ENCODE results near the gene MMP24OS. TPM values are rescaled to one million over a fixed set of nuclear protein-coding genes. Genes with fewer than 3 reads are reported as not detected.

Gene MMP24OS
- total RNA-seq, 4 donors from 2014 or later = 19.6 to 47.2 (median 26.9) TPM

DNA sequence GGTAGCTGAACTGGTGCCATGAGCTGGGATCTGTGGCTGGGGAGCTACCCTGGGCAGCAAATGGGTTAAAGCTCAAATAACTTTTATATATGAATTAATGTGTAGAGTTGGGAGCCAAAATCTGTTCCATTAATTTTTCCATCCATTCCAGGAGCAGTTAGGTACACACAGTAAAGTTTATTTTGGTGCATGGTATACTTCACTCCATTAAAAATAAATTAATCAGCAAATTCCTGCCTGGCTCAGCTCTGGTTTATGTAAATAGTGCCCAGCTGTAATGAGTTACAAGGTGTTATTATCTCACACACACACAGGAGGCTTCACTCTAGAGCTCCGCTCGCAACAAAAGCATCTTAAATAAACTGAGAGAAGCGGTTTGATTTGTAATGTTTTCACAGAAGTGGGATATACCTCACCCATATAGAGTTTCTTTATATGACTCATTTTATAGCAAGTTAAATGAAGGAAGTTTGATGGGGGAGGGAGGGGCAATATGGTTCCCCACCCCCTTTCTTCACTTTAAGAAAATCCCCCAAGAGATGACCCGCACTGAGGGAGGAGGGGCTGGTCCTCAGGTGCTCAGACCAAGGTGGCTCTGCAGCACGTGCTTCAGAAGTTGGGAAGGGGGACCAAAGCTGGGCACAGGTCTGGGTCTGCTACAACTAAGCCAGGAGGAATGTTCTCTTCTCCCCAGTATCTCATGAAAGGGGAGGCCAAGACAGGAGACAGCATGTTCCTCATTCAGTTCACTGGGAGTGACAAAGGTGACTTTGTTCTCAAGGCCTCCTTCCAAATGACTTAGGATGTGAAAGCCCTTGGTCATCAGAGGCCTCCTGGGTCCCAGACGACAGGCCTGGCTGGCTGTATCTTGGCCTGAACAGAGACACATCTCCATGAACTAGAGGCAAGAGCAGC is 24.8 kb upstream of the MMP24OS start:
- no peak overlapping the region for H3K4me3 ChIP-seq
- H3K4me1 ChIP-seq = peaks cover 6 to 56% (median 16%) of the 10 kb centered on the region in 3 donors
- no peaks in the 10 kb centered on the region for H3K27me3 ChIP-seq
- WGBS, 2 donors (ENCODE audit: low coverage in 1 of 2) = 23 to 52% methylated on average over 3 to 5 of the region's 6 CpGs
- ATAC-seq = no peak
- no peaks in the 10 kb centered on the region for H3K9me3 ChIP-seq
- peak overlapping the region in 2 of 4 donors; percentile 18 to 49 for H3K27ac ChIP-seq
- TF ChIP-seq, protein P1, sequence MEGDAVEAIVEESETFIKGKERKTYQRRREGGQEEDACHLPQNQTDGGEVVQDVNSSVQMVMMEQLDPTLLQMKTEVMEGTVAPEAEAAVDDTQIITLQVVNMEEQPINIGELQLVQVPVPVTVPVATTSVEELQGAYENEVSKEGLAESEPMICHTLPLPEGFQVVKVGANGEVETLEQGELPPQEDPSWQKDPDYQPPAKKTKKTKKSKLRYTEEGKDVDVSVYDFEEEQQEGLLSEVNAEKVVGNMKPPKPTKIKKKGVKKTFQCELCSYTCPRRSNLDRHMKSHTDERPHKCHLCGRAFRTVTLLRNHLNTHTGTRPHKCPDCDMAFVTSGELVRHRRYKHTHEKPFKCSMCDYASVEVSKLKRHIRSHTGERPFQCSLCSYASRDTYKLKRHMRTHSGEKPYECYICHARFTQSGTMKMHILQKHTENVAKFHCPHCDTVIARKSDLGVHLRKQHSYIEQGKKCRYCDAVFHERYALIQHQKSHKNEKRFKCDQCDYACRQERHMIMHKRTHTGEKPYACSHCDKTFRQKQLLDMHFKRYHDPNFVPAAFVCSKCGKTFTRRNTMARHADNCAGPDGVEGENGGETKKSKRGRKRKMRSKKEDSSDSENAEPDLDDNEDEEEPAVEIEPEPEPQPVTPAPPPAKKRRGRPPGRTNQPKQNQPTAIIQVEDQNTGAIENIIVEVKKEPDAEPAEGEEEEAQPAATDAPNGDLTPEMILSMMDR (IDR thresholded peaks at IDR 0.05) = peak in 1 of 4 experiments; percentile 3
- TF ChIP-seq EP300 (IDR thresholded peaks at IDR 0.05) = no peak
- no peak for TF ChIP-seq POLR2A (IDR thresholded peaks at IDR 0.05)
- H3K36me3 ChIP-seq = peaks cover 0 to 9% of the 10 kb centered on the region in 2 donors

GRCh38 chr20:35301426-35301825 is 23.5 kb upstream of the MMP24OS start:
- Histone ChIP-seq H3K36me3 (peaks cover 0 to 9% of the 10 kb centered on the region in 2 donors), H3K27me3 (no peaks in the 10 kb centered on the region), H3K4me1 (peaks cover 0 to 44% (median 9%) of the 10 kb centered on the region in 3 donors), H3K9me3 (no peaks in the 10 kb centered on the region), H3K27ac (no peak overlapping the region), H3K4me3 (no peak overlapping the region)
- TF ChIP-seq POLR2A (IDR thresholded peaks at IDR 0.05) = no peak
- 92 to 94% methylated on average over 2 of the region's 2 CpGs for WGBS, 2 donors (ENCODE audit: low coverage in 1 of 2)
- no peak for ATAC-seq

DNA sequence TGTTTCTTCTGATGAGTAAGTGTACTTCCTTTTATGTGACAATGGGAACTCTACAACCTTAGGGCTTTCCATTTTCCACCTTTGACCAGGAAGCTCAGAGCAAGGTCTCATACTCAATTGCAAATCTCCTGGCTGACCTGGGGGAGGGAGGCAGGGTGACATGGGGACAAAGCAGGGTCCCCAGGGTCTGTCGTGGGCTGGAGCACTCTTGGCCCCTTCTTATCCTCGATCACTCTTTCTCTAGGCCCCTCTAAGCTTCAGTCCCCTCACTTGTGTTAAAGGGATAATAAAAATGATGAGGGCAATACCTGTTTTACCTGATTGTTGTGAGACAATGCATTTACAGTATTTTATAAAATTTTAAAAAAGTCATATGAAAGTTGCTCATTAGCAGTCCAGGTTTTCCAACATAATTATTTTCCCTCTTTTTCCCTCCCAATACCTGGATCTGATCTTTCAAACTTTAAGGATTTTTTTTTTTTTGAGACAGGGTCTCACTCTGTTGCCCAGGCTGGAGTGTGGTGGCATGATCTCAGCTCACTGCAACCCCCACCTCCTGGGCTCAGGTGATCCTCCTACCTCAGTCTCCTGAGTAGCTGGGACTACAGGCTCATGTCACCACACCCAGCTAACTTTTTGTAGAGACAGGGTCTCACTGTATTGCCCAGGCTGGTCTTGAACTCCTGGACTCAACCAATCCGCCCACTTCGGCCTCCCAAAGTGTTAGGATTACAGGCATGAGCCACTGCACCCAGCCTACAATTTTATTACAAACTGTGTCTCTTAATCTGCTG is 22.7 kb upstream of the MMP24OS start:
- 83 to 93% methylated on average over 3 to 4 of the region's 4 CpGs for WGBS, 2 donors (ENCODE audit: low coverage in 1 of 2)
- no peak for ATAC-seq
- Histone ChIP-seq H3K27ac (no peak overlapping the region), H3K9me3 (no peaks in the 10 kb centered on the region), H3K27me3 (no peaks in the 10 kb centered on the region), H3K4me3 (no peak overlapping the region), H3K4me1 (peaks cover 0 to 36% (median 9%) of the 10 kb centered on the region in 3 donors), H3K36me3 (peaks cover 0 to 1% of the 10 kb centered on the region in 2 donors)
- TF ChIP-seq EP300 (IDR thresholded peaks at IDR 0.05) = no peak

- H3K4me3 ChIP-seq = no peak overlapping the region
- H3K4me1 ChIP-seq = peaks cover 0 to 32% (median 9%) of the 10 kb centered on the region in 3 donors
- TF ChIP-seq POLR2A (IDR thresholded peaks at IDR 0.05) = no peak
- TF ChIP-seq, protein P1 (IDR thresholded peaks at IDR 0.05) = no peak
- TF ChIP-seq POLR2AphosphoS5 (IDR thresholded peaks at IDR 0.05) = no peak
- TF ChIP-seq EP300 (IDR thresholded peaks at IDR 0.05) = no peak
- no peak for ATAC-seq
- H3K9me3 ChIP-seq = no peaks in the 10 kb centered on the region
- H3K27me3 ChIP-seq = no peaks in the 10 kb centered on the region
- 72 to 80% methylated on average over 3 to 4 of the region's 4 CpGs for WGBS, 2 donors (ENCODE audit: low coverage in 1 of 2)
- no peaks in the 10 kb centered on the region for H3K36me3 ChIP-seq
- H3K27ac ChIP-seq = no peak overlapping the region
Measured at GRCh38 chr20:35299780-35300179, 21.9 kb upstream of the MMP24OS start.

DNA sequence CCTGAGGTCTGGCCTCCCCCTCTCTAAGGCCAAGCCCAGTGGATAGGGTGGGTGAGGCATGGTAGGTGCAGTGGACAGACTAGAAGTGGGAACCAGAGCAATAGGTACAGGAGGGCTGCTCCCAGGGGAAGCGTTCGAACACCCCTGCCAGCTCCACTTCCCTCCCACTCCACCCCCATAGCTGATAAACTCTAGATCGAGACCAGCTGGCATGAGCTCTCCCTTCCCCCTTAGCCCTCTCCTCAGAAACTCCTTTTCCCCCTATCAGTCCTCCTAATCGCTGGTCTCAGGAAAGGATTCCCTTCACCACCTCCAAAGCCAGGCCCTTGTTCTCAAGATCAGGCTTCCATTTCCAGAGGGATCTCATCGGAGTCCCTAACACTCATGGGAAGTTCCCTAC is 20.3 kb upstream of the MMP24OS start:
- H3K36me3 ChIP-seq = no peaks in the 10 kb centered on the region
- no peaks in the 10 kb centered on the region for H3K9me3 ChIP-seq
- WGBS, 2 donors (ENCODE audit: low coverage in 1 of 2) = 47 to 78% methylated on average over 5 of the region's 5 CpGs
- TF ChIP-seq, protein P1 (IDR thresholded peaks at IDR 0.05) = no peak
- no peak for TF ChIP-seq POLR2AphosphoS5 (IDR thresholded peaks at IDR 0.05)
- no peak for TF ChIP-seq POLR2A (IDR thresholded peaks at IDR 0.05)
- no peak for TF ChIP-seq EP300 (IDR thresholded peaks at IDR 0.05)
- no peak overlapping the region for H3K4me3 ChIP-seq
- H3K27me3 ChIP-seq = peaks cover 8% of the 10 kb centered on the region
- peaks cover 0 to 19% (median under 1%) of the 10 kb centered on the region in 3 donors for H3K4me1 ChIP-seq
- H3K27ac ChIP-seq = no peak overlapping the region
- no peak for ATAC-seq

Data from gastroesophageal sphincter (tissue), 4 donors.